Measurements from ENCODE around the gene SCG2.

GRCh38 chr2:223601018-223601417 lies 1.1 kb downstream of the SCG2 start:
- TF ChIP-seq GATA2 (IDR thresholded peaks at IDR 0.05; ENCODE audit: low read depth, low read length), result no peak
- no peak for TF ChIP-seq GATA3 (IDR thresholded peaks at IDR 0.05; ENCODE audit: low read depth, low read length)

All from SH-SY5Y (cell line).